Islet of Langerhans (tissue), 1 donor: Measurements from ENCODE around the gene SIX3.

ENCODE experiments used
- FAIRE-seq: peaks from one replicate; lab custom pipeline; 2011; peaks lifted over from hg19 to GRCh38; lab: Jason Lieb, UNC

The SIX3 gene

DNA sequence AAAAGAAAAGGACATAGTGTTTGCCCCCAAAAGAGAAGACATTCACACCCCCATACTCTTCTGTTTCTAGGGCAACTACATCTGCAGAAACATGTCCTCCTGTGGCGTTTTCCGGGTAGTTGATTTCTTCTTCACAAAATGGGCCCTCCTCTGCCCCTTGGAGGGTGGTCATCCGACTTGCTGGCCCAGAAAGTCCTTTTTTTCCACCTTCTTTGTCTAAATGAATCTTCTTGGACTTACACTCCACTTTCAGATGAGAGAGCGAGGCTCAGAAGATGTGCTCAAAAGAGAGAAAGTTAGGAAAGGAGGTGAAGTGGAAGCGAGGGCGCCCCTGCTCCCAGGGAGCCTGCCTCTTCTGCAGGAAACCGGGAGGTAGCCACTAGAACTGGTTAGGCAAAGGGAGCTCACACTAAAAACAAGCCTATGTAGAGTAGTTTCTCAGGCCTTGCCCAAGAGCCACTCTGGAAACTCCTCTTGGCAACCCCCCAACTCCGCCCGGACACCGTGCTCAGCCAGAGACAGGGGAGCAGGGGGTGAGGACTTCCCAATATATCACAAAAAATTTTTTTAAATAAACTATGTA is 10.2 kb upstream of the SIX3 start:
- no peak for FAIRE-seq

DNA sequence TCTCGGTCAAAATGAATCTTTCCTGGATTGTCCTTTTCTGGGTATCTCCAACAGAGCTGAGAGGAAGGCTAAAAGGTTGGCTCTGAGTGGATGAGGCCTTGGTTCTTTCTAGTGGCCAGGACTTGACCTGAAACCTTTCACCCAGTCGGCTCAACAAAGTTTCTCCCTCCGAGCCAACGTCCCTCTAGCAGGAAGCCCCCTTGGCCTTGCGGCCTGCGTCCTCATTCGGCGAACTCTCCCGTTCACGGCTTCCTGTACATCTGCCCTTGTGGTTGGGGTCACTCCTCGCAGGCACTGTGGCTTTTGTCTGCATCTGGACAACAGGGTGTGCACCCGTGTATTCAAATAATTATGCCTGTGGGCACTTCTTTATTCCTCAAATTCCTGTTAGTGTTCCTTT is 9.4 kb upstream of the SIX3 start:
- no peak for FAIRE-seq

GRCh38 chr2:44932564-44933392 is 8.7 kb upstream of the SIX3 start:
- no peak for FAIRE-seq

GRCh38 chr2:44933434-44933951 is 8.0 kb upstream of the SIX3 start:
- no peak for FAIRE-seq

GRCh38 chr2:44934038-44934982 is 7.2 kb upstream of the SIX3 start:
- FAIRE-seq = no peak

DNA sequence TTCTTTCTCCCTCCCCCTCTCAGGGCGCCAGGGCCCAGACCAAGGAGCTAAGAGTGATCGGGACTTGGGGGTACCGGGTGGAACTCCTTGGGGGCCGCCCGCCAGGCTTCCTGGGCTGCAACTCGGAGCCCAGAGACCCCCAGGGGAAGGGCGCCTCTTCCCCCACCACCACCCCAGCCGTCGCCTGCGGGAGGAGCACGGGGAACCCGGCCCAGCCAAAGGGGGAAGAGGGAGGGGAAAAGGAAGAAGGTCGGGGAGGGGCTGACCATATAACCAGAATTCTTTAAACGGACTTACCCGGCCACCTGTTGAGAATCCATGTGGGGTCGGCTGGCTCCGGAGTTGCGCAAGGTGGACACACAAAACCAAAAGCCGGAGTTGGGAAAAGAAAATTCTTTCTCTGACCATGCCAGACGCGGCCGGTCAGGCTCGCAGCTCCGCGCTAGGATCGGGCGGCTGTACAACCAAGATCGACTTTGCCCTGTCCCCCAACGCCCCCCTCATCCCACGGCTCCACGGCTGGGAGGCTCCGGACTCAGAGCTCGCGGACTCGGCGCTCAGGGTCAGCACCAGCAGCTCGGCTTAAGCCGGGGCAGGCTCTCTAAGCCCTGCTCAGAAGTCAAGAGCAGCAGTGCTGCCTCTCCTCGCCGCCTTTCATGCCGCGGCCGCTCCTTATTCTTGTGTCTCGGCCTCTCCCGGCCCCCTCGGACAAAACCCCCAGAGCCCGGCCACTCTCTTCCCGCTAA is 6.3 kb upstream of the SIX3 start:
- FAIRE-seq = no peak

DNA sequence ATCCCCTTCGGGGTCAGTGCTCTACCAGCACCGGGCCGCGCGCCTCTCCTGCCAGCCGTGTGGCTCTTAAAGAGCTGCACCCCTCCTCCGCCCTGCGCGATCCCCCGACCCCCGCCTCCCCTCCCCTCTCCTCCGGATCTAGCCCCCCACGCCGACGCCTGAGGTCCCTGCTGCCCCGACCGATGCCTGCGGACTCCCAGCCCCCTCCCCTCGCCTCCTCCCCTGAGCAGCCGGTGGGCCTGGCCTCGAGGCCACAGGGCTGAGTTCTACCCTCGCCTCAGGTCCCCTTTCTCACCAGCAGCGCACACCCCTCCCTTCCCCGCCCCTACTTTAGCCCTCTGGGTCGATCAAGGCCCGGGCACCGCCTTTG is 5.8 kb upstream of the SIX3 start:
- no peak for FAIRE-seq

GRCh38 chr2:44936275-44936674 is 5.2 kb upstream of the SIX3 start:
- no peak for FAIRE-seq

- FAIRE-seq = no peak
Measured at GRCh38 chr2:44936715-44937687, 4.5 kb upstream of the SIX3 start.

GRCh38 chr2:44937688-44938240 is 3.7 kb upstream of the SIX3 start:
- no peak for FAIRE-seq

DNA sequence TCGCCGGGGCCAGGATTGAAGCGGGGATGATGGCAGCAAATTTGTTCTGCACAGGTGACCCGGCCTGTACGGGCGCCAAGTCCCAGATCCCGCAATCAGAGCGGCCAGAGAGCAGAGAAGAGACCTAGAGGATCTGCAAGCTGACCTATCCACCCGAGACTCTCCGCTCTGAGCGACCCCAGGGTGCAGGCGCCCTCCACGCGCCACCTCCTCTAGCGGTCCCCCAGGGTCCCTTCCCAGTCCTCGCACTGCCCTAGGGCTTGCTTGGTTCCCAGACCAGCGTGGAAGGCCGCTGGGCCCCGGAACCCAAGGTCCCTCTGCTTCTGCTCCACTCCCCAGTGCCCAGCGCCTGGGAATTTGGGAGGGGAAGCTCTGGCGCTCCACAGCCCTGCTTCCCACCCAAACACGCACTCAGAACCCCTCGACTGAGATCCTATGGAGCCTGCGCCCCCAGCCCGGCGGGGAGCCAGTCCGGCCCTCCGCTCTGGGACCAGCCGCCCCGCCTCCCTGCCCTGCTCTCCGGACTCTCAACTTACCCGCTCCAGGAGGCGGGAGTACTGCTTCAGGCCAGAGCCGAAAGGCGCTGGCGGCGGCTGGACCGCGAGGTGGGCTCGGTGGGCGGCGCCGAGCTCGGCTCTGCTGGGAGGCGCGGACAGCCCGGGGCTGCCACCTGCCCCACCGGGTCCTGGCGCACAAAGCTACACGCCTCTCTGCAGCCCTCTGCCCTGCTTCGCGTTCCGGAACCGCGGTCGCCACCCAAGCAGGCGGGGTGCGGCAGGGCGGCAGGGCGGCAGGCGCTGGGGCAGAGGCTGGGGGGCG is 3.0 kb upstream of the SIX3 start:
- FAIRE-seq = no peak

GRCh38 chr2:44939106-44940048 is 2.1 kb upstream of the SIX3 start:
- FAIRE-seq = no peak

- FAIRE-seq = no peak
Measured at GRCh38 chr2:44940049-44940494, 1.4 kb upstream of the SIX3 start.

- no peak for FAIRE-seq
Measured at GRCh38 chr2:44940732-44941464, 604 bp upstream of the SIX3 start.

- FAIRE-seq = no peak
Measured at GRCh38 chr2:44942304-44943030, 965 bp downstream of the SIX3 start.

DNA sequence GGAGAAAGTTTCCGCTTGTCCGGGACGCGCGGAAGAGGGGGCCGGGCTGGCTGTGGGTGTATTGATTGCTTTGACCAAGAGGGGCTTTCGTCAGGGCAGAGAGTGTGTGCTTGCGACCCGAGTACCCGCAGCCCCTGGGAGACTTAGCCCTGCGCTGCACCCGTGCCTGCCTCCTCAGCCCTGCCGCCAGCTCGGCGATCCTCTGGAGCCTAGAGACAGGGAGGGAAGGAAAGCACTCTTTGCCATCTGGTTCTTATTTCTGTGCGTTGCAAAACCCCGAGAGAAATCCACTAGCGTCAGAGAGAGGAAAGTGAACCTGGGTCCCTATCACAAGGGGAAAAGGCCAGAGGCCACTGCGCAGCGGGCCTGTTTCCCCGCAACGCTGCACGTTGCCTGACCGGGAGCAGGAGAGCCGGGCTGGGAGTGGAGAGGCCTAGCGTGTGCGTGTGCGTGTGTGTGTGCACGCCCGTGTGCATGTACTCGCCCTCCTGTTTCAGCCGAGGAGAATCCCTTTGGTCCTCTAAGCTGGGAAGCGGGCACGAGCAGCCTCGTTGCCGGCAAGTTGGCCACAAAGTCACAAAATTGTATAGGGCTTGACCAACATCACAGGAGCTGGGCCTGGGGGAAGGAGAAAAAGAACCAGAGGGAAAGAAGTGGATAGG is 1.7 kb downstream of the SIX3 start:
- FAIRE-seq = no peak
